CD4-positive, alpha-beta T cell treated with Interleukin-1 beta for 1 hour (primary cell): ENCODE results near the gene ZNF429.
A peak's percentile ranks its signal among the peaks of the same experiment; 100 is the strongest.
"Not testable (repeated sequence)": the region's sequence is repeated elsewhere in the genome, so short reads cannot be mapped to it uniquely, and the experiment has no call there.

Experiments used
- DNase-seq, 2 donors: peaks; one replicate each; pipeline ENCODE4 v3.0.0-alpha.2; 2020 to 2022

The ZNF429 gene

GRCh38 chr19:21519488-21519887 lies 14.1 kb downstream of the ZNF429 start:
- peak in 1 of 2 donors; percentile 17 for DNase-seq

- no peak for DNase-seq
Observed at GRCh38 chr19:21532904-21533303, 27.5 kb downstream of the ZNF429 start.

GRCh38 chr19:21536741-21537290 lies 31.4 kb downstream of the ZNF429 start:
- not testable (repeated sequence) for DNase-seq

- no peak for DNase-seq
Observed at GRCh38 chr19:21559444-21559843, 54.0 kb downstream of the ZNF429 start.

- no peak for DNase-seq
Observed at GRCh38 chr19:21564406-21564805, 59.0 kb downstream of the ZNF429 start.

GRCh38 chr19:21566073-21566472 lies 60.7 kb downstream of the ZNF429 start:
- no peak for DNase-seq

GRCh38 chr19:21567806-21568205 lies 62.4 kb downstream of the ZNF429 start:
- DNase-seq = not testable (repeated sequence)

- DNase-seq = peak; percentile 77 to 97
Observed at GRCh38 chr19:21568816-21569493, 63.6 kb downstream of the ZNF429 start.

GRCh38 chr19:21569494-21569865 lies 64.1 kb downstream of the ZNF429 start:
- peak in 1 of 2 donors; percentile 80 for DNase-seq

- DNase-seq = no peak
Observed at GRCh38 chr19:21571316-21571715, 65.9 kb downstream of the ZNF429 start.

- no peak for DNase-seq
Observed at GRCh38 chr19:21574607-21575006, 69.2 kb downstream of the ZNF429 start.

GRCh38 chr19:21576481-21576880 lies 71.1 kb downstream of the ZNF429 start:
- DNase-seq = no peak

GRCh38 chr19:21580101-21580500 lies 74.7 kb downstream of the ZNF429 start:
- no peak for DNase-seq

GRCh38 chr19:21580818-21581217 lies 75.4 kb downstream of the ZNF429 start:
- DNase-seq = no peak

GRCh38 chr19:21581646-21582240 lies 76.3 kb downstream of the ZNF429 start:
- no peak for DNase-seq

GRCh38 chr19:21584537-21584936 lies 79.1 kb downstream of the ZNF429 start:
- no peak for DNase-seq

- no peak for DNase-seq
Observed at GRCh38 chr19:21585281-21585890, 80.0 kb downstream of the ZNF429 start.

- no peak for DNase-seq
Observed at GRCh38 chr19:21586311-21587116, 81.1 kb downstream of the ZNF429 start.

- no peak for DNase-seq
Observed at GRCh38 chr19:21587117-21587461, 81.7 kb downstream of the ZNF429 start.

- DNase-seq = no peak
Observed at GRCh38 chr19:21587549-21587948, 82.1 kb downstream of the ZNF429 start.

GRCh38 chr19:21588065-21588601 lies 82.7 kb downstream of the ZNF429 start:
- DNase-seq = no peak

- DNase-seq = no peak
Observed at GRCh38 chr19:21590867-21591266, 85.5 kb downstream of the ZNF429 start.

- DNase-seq = no peak
Observed at GRCh38 chr19:21593008-21593481, 87.6 kb downstream of the ZNF429 start.
